ENCODE measurements around the gene CLEC2A. TPM values are rescaled to one million over a fixed set of nuclear protein-coding genes. Genes with fewer than 3 reads are reported as not detected.

CLEC2A gene
- total RNA-seq, 1 experiment from 2014 or later = not detected

GRCh38 chr12:9951026-9951675 is 19.0 kb upstream of the CLEC2A start:
- Mint-ChIP-seq H3K36me3 (ENCODE audit: insufficient read depth, unreplicated experiment) (no peaks in the 10 kb centered on the region), H3K9me3 (ENCODE audit: unreplicated experiment) (no peaks in the 10 kb centered on the region), H3K4me3 (ENCODE audit: unreplicated experiment) (no peak overlapping the region), H3K27ac (ENCODE audit: low read depth, unreplicated experiment) (no peak overlapping the region), H3K27me3 (ENCODE audit: insufficient read depth, unreplicated experiment) (peaks cover 22% of the 10 kb centered on the region), H3K4me1 (ENCODE audit: insufficient read depth, unreplicated experiment) (no peaks in the 10 kb centered on the region)
- ChIA-PET CTCF (interaction anchor here (1.1 kb wide), 1 partner anchor 149 kb away, joined by 3 read pairs; no protein-coding TSS in a partner anchor), POLR2A (no interaction called here)
- intact Hi-C loops (cut with micrococcal nuclease) = no loop called here
- DNase-seq (ENCODE audit: unreplicated experiment) = no peak
- BruUV-seq (replicated peaks) = no TSS peak
- TF ChIP-seq CTCF (IDR thresholded peaks at IDR 0.05; ENCODE audit: unreplicated experiment) = no peak

GRCh38 chr12:9948606-9949296 is 16.6 kb upstream of the CLEC2A start:
- H3K27ac Mint-ChIP-seq (ENCODE audit: low read depth, unreplicated experiment) = no peak overlapping the region
- no peak overlapping the region for H3K4me3 Mint-ChIP-seq (ENCODE audit: unreplicated experiment)
- POLR2A ChIA-PET = no interaction called here
- DNase-seq (ENCODE audit: unreplicated experiment) = no peak
- BruUV-seq (replicated peaks) = no TSS peak
- CTCF ChIA-PET = interaction anchor here (0.6 kb wide), 2 partner anchors 198 to 699 kb away, joined by 3 read pairs; no protein-coding TSS in a partner anchor
- H3K9me3 Mint-ChIP-seq (ENCODE audit: unreplicated experiment) = no peaks in the 10 kb centered on the region
- intact Hi-C loops (cut with micrococcal nuclease) = no loop called here
- no peaks in the 10 kb centered on the region for H3K4me1 Mint-ChIP-seq (ENCODE audit: insufficient read depth, unreplicated experiment)
- peaks cover 22% of the 10 kb centered on the region for H3K27me3 Mint-ChIP-seq (ENCODE audit: insufficient read depth, unreplicated experiment)
- no peaks in the 10 kb centered on the region for H3K36me3 Mint-ChIP-seq (ENCODE audit: insufficient read depth, unreplicated experiment)
- no peak for TF ChIP-seq CTCF (IDR thresholded peaks at IDR 0.05; ENCODE audit: unreplicated experiment)

GRCh38 chr12:9947674-9948073 is 15.5 kb upstream of the CLEC2A start:
- TF ChIP-seq CTCF (IDR thresholded peaks at IDR 0.05; ENCODE audit: unreplicated experiment) = no peak
- BruUV-seq (replicated peaks) = no TSS peak
- ChIA-PET POLR2A (no interaction called here), CTCF (no interaction called here)
- Mint-ChIP-seq H3K9me3 (ENCODE audit: unreplicated experiment) (no peaks in the 10 kb centered on the region), H3K27ac (ENCODE audit: low read depth, unreplicated experiment) (no peak overlapping the region), H3K27me3 (ENCODE audit: insufficient read depth, unreplicated experiment) (peaks cover 22% of the 10 kb centered on the region), H3K4me1 (ENCODE audit: insufficient read depth, unreplicated experiment) (no peaks in the 10 kb centered on the region), H3K36me3 (ENCODE audit: insufficient read depth, unreplicated experiment) (no peaks in the 10 kb centered on the region), H3K4me3 (ENCODE audit: unreplicated experiment) (no peak overlapping the region)
- DNase-seq (ENCODE audit: unreplicated experiment) = no peak
- intact Hi-C loops (cut with micrococcal nuclease) = no loop called here

- Mint-ChIP-seq H3K9me3 (ENCODE audit: unreplicated experiment) (no peaks in the 10 kb centered on the region), H3K4me1 (ENCODE audit: insufficient read depth, unreplicated experiment) (no peaks in the 10 kb centered on the region), H3K27ac (ENCODE audit: low read depth, unreplicated experiment) (no peak overlapping the region), H3K4me3 (ENCODE audit: unreplicated experiment) (no peak overlapping the region), H3K36me3 (ENCODE audit: insufficient read depth, unreplicated experiment) (no peaks in the 10 kb centered on the region), H3K27me3 (ENCODE audit: insufficient read depth, unreplicated experiment) (peaks cover 25% of the 10 kb centered on the region)
- TF ChIP-seq CTCF (IDR thresholded peaks at IDR 0.05; ENCODE audit: unreplicated experiment) = no peak
- ChIA-PET POLR2A (no interaction called here), CTCF (interaction anchor here (0.7 to 1.5 kb wide), 2 partner anchors 194 to 233 kb away, joined by 3 to 4 read pairs; no protein-coding TSS in a partner anchor)
- intact Hi-C loops (cut with micrococcal nuclease) = no loop called here
- no peak for DNase-seq (ENCODE audit: unreplicated experiment)
- no TSS peak for BruUV-seq (replicated peaks)
These were observed 12.2 kb upstream of the CLEC2A start for GRCh38 chr12:9944391-9944790.

Measured in MCF 10A (cell line).